Activated CD8-positive, alpha-beta memory T cell treated with anti-CD3 and anti-CD28 coated beads, Interleukin-2, amount 50 U/mL, for 48 hours (primary cell): ENCODE results near the gene CDC42SE2.
"Not testable (repeated sequence)": the region's sequence is repeated elsewhere in the genome, so short reads cannot be mapped to it uniquely, and the experiment has no call there.

Experiments
- DNase-seq: peaks from one replicate; pipeline ENCODE4 v3.0.0-alpha.2; 2020

The CDC42SE2 gene

DNA sequence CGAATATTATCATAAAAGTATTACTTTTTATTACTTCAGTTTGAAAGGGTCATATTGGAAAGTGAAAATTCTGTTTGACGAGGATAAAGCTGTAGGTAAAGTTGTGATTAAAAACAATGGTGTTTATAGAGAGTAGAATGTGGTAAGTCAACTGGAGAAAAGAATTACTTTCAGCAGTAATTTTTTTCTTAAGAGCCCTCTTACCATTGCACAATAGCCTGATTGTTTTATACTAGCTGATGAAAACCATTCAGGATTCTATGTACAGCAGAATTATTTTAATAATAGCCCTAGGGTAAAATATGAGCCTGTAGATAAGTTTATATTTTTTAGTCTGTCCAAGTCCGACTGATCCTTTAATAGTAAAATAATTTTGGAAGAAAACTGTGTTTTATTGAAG, 16.6 kb downstream of the CDC42SE2 start:
- DNase-seq = no peak

DNA sequence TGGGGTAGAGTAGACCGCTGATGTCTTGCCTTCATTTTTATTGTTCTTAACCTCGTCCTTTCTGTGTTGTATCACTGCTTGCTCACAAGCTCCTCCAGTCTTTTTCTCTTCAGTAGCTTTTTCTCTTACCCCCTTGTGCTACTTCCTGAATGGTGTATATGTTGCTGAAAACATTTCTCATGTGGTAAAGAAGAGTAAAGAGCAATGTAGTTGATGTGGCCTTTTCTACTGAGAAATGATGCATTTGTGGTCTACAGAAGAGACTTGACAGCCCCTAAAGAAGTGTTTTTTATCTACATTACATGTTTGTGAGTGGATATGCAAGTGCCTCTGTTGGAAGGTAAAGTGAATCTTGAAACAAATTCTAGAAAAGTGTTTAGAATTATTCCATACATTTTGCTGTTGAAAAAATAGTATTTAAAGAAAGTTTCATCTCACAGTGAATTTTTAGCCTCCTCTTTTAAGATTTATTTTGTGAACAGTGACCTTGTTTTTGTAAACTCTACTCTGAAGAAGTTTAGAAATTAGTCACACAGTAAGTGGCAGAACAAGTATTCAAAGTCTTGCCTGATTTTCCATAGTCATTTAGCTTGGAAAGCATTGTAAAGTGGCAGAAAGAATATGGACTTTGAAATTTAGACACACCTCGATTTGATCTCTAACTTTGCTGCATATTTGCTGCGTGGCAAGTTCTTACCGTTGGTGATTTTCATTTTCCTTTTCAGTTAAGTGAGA, 17.4 kb downstream of the CDC42SE2 start:
- DNase-seq = no peak

DNA sequence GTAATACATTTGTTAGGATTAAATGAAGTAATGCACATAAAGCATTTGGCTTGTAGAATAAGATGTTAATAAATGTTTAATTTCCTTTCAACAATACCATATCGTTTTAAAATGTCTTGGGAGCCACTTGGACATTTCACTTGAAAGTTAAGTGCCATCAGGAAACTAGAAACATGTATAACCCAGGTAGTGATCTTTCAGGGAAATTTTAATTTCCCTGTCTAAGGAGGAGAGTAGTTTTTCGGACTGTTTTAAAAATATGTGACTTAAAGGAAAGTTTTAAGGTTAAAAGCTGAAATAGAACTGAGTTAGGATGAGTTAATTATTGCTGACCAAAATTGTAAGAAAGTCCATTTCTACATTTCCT, 18.0 kb downstream of the CDC42SE2 start:
- no peak for DNase-seq

DNA sequence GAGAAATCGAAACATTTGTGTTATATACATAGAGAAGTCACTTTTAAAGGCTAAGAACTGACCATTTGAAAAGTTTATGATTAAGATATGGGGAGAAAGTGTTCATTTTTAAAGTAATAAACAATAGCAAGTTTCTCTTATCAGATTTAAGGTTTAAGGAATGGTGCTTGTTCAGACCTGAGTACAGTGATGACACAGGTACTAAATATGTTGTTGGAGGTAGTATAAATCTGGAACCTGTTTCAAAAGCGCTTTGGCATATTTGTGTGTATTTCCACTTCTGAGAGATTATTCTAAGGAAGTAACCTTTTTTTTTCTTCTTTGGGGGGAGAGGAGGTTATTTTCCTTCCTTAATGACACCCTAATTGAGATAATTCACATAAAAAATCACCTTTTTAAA, 18.4 kb downstream of the CDC42SE2 start:
- no peak for DNase-seq

DNA sequence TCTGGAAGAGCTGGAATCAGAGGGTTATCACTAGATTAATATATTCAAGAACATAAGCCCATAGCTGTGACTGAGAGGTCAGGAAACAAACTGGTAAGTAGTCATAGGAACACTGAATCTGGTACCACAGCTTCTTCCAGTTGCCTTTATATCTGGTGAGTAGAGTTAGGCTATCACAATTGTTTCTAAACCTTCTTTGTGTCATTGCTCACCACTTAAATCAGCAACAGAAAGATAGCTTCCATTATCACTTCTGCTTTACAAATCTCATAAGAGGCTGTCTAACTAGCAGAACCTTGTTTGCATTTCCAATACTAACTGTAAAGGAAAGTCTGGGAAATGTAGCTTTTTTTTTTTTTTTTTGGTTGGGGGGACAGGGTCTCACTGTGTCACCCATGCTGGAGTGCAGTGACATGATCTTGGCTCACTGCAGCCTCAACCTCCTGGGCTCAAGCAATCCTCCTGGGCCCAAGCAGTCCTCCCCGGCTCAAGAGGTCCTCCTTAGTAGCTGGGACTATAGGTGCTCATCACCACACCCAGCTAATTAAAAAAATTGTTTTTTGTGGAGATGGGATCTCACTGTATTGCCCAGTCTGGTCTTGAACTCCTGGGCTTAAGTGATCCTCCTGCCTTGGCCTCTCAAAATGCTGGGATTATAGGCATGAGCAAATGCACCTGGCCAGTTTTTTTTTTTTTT, 22.0 kb downstream of the CDC42SE2 start:
- no peak for DNase-seq

DNA sequence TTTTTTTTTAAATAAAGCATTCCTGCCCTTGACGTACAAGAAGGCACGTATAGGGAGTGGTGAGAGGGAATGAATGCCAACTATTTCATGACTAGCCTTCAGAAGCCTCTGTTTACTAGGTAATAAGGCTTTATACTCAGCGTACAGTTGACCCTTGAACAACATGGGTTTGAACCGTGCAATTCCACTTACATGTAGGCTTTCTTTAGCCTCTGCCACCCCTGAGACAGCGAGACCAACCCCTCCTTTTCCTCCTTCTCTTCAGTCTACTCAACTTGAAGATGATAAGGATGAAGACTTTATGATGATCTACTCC, 22.5 kb downstream of the CDC42SE2 start:
- no peak for DNase-seq

DNA sequence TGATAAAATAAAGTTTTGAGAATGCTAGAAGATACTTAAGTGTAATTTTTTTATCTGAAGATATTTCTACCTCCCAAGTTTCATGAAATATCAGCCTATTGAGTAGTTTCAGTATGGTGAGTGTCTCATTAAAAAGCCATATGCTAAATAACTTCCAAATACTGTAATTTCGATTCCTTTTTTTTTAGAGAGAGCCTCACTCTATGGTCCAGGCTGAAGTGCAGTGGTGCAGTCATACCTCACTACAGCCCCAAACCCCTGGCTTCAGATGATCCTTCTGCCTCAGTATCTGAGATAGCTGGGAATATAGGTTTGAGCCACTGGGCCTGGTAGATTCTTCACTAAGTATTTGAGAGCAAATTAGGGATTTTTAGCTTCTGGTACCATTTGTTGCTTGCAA, 24.5 kb downstream of the CDC42SE2 start:
- DNase-seq = no peak

DNA sequence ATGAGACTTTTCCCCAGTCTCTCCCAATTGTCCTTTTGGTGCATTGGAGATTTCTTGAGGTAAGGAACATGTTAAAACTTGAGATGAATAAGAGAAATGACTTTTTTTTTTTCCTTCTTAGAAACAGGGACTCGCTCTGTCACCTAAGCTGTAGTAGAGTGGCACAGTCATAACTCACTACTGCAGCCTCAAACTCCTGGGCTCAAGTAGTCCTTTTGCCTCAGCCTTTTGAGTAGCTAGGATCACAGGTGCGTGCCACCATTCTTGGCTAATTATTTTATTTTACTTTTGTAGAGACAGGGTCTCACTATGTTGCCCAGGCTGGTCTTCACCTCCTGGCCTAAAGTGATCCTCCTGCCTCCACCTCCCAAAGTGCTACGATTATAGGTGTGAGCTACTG, 25.9 kb downstream of the CDC42SE2 start:
- no peak for DNase-seq

DNA sequence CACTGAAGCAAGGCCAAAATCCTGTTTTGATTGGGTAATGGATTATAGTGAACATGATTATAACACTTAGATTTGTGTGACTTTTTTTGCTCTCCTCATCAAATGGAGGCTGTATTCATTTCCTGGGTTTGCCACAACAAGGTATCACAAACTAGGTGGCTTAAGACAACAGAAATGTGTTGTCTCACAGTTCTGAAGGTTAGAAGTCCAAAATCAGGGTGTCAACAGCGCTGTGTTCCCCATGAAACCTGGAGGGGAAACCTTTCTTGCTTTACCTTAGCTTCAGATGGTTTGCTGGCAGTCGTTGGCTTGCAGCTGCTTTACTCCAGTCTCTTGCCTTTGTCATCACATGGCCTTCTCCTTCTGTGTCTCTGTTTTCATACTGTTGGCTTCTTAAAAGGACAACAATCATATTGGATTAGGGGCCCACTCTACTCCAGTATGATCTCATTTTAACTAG, 32.4 kb downstream of the CDC42SE2 start:
- DNase-seq = no peak

DNA sequence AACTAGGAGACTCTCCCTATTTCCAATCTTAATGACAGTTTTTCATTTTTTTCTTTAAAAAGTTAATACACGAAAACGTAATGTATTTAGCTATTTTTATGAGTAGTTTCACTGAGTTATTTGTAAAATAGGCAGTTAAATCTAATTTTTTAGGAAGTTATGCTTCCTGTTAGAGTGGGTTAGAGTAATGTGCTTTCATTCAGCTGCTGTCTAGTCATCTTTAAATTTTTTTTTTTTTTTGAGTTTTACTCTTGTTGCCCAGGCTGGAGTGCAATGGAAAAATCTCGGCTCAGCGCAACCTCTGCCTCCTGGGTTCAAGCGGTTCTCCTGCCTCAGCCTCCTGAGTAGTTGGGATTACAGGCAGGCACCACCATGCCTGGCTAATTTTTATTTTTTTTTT, 34.0 kb downstream of the CDC42SE2 start:
- DNase-seq = no peak

GRCh38 chr5:131299465-131299864, 35.6 kb downstream of the CDC42SE2 start:
- no peak for DNase-seq

- DNase-seq = no peak
Measured at GRCh38 chr5:131302506-131302905, 38.7 kb downstream of the CDC42SE2 start.

- DNase-seq = no peak
Measured at GRCh38 chr5:131303537-131303936, 39.7 kb downstream of the CDC42SE2 start.

- no peak for DNase-seq
Measured at GRCh38 chr5:131304414-131304813, 40.6 kb downstream of the CDC42SE2 start.

DNA sequence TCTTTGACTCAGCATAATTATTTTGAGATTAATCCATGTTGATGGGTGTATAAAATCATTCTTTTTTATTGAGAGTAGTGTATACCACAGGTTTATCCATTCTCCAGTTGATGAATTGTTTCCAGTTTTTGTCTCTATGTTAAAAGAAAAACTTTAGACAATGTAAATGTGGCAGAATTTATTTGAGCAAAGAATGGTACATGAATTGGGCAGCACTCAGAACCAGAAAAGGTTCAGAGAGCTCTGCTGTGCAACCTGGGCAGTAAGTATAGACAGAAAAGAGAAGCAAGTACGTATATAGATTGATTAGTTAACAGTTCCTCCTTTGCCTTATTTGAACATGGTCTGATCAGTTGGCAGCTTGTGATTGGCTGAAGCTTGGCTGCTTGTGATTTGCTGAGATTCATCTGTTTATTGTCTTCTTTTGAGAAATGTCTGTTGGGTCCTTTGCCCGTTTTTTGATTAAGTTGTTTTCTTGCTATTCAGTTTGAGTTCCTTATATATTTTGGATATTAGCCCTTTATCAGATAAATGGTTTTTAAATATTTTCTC, 41.4 kb downstream of the CDC42SE2 start:
- DNase-seq = no peak

DNA sequence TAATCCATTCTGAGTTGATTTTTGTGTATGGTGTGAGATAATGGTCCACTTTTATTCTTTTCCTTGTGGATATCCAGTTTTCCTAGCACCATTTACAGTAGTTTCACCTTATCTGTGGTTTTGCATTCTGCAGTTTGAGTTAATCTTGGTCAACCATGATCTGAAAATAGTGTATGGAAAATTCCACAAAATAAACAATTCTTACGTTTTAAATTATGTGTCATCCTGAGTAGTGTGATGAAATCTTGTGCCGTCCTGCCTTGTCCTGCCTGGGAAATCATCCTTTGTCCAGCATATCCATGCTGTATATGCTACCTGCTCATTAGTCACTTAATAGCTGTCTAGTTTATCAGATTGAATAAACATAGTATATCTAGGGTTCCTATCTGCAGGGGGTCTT, 42.1 kb downstream of the CDC42SE2 start:
- DNase-seq = no peak

DNA sequence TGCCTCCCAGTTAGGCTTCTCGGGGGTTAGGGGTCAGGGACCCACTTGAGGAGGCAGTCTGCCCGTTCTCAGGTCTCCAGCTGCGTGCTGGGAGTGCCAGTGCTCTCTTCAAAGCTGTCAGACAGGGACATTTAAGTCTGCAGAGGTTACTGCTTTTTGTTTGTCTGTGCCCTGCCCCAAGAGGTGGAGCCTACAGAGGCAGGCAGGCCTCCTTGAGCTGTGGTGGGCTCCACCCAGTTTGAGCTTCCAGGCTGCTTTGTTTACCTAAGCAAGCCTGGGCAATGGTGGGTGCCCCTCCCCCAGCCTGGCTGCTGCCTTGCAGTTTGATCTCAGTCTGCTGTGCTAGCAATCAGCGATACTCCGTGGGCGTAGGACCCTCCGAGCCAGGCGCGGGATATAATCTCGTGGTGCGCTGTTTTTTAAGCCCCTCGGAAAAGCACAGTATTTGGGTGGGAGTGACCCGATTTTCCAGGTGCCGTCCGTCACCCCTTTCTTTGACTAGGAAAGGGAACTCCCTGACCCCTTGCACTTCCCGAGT, 48.5 kb downstream of the CDC42SE2 start:
- not testable (repeated sequence) for DNase-seq

GRCh38 chr5:131316026-131316425, 52.2 kb downstream of the CDC42SE2 start:
- no peak for DNase-seq

DNA sequence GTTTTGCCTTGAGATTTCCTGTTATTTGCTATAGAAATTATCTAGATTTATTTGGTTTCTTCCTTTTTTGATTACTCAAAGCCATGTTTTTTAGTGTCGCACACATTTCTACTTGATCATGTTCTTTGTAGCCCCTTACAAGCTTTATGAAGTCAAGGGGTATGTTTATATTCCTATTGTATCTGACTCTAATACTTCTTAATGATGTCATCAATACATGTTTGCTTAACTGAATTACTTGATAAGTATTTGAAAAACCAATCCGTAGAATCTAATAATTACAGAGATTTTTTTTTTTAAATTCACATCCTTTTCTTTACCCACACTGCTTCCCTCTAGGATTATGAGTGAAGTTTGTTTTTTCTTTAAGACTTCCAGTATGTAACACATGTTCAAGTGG, 53.0 kb downstream of the CDC42SE2 start:
- no peak for DNase-seq

GRCh38 chr5:131318455-131318854, 54.6 kb downstream of the CDC42SE2 start:
- DNase-seq = no peak

DNA sequence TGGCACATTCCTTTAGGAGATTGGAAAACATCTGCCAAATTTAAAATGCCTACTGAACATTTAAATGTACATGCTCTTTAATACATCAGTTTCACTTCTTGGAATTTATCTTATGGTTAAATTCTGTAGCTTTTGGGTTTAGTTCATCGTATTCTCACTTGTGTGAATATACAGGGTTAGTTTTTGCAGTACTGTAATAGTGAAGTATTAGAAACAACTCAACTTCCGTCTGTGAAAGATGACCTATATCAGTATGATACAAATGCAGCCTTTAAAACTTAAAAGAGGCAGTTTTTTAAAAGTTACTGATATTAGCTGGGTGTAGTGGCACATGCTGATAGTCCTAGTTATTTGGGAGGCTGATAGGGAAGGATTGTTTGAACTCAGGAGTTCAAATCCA, 57.2 kb downstream of the CDC42SE2 start:
- DNase-seq = no peak

GRCh38 chr5:131322926-131323325, 59.1 kb downstream of the CDC42SE2 start:
- DNase-seq = no peak

GRCh38 chr5:131323378-131323777, 59.5 kb downstream of the CDC42SE2 start:
- DNase-seq = no peak

- no peak for DNase-seq
Measured at GRCh38 chr5:131324303-131324702, 60.5 kb downstream of the CDC42SE2 start.
